Globus pallidus (tissue), 1 donor: ENCODE measurements around the gene FMNL2.
"Not testable (repeated sequence)": the region's sequence is repeated elsewhere in the genome, so short reads cannot be mapped to it uniquely, and the experiment has no call there.

Experiments
- DNase-seq: peaks from one replicate; pipeline ENCODE4 v3.0.0-alpha.2; 2015; ENCODE audit warnings: low spot score

FMNL2 gene

GRCh38 chr2:152376385-152376784 is 41.4 kb downstream of the FMNL2 start:
- DNase-seq = no peak

- DNase-seq = no peak
Measured at GRCh38 chr2:152376968-152377367, 42.0 kb downstream of the FMNL2 start.

GRCh38 chr2:152379089-152379488 is 44.1 kb downstream of the FMNL2 start:
- no peak for DNase-seq

GRCh38 chr2:152380261-152381055 is 45.5 kb downstream of the FMNL2 start:
- no peak for DNase-seq

GRCh38 chr2:152383702-152384101 is 48.7 kb downstream of the FMNL2 start:
- DNase-seq = no peak

GRCh38 chr2:152384992-152385391 is 50.0 kb downstream of the FMNL2 start:
- no peak for DNase-seq

GRCh38 chr2:152385650-152386049 is 50.7 kb downstream of the FMNL2 start:
- DNase-seq = no peak

- DNase-seq = no peak
Measured at GRCh38 chr2:152386266-152386665, 51.3 kb downstream of the FMNL2 start.

- DNase-seq = no peak
Measured at GRCh38 chr2:152387041-152387440, 52.1 kb downstream of the FMNL2 start.

GRCh38 chr2:152388269-152388668 is 53.3 kb downstream of the FMNL2 start:
- DNase-seq = not testable (repeated sequence)

- no peak for DNase-seq
Measured at GRCh38 chr2:152389483-152389882, 54.5 kb downstream of the FMNL2 start.

GRCh38 chr2:152390837-152391236 is 55.9 kb downstream of the FMNL2 start:
- no peak for DNase-seq

GRCh38 chr2:152391318-152391717 is 56.3 kb downstream of the FMNL2 start:
- no peak for DNase-seq

GRCh38 chr2:152393377-152393776 is 58.4 kb downstream of the FMNL2 start:
- no peak for DNase-seq

- no peak for DNase-seq
Measured at GRCh38 chr2:152394326-152394725, 59.4 kb downstream of the FMNL2 start.

- no peak for DNase-seq
Measured at GRCh38 chr2:152395103-152395502, 60.1 kb downstream of the FMNL2 start.

- DNase-seq = no peak
Measured at GRCh38 chr2:152395572-152395971, 60.6 kb downstream of the FMNL2 start.

GRCh38 chr2:152396051-152396511 is 61.1 kb downstream of the FMNL2 start:
- no peak for DNase-seq

- no peak for DNase-seq
Measured at GRCh38 chr2:152396763-152397162, 61.8 kb downstream of the FMNL2 start.

- DNase-seq = no peak
Measured at GRCh38 chr2:152399003-152399402, 64.0 kb downstream of the FMNL2 start.

GRCh38 chr2:152400607-152401214 is 65.7 kb downstream of the FMNL2 start:
- no peak for DNase-seq

GRCh38 chr2:152402780-152403759 is 68.1 kb downstream of the FMNL2 start:
- no peak for DNase-seq
